ENCODE measurements around the gene HAGHL.
A peak's percentile ranks its signal among the peaks of the same experiment; 100 is the strongest.

Gene HAGHL

DNA sequence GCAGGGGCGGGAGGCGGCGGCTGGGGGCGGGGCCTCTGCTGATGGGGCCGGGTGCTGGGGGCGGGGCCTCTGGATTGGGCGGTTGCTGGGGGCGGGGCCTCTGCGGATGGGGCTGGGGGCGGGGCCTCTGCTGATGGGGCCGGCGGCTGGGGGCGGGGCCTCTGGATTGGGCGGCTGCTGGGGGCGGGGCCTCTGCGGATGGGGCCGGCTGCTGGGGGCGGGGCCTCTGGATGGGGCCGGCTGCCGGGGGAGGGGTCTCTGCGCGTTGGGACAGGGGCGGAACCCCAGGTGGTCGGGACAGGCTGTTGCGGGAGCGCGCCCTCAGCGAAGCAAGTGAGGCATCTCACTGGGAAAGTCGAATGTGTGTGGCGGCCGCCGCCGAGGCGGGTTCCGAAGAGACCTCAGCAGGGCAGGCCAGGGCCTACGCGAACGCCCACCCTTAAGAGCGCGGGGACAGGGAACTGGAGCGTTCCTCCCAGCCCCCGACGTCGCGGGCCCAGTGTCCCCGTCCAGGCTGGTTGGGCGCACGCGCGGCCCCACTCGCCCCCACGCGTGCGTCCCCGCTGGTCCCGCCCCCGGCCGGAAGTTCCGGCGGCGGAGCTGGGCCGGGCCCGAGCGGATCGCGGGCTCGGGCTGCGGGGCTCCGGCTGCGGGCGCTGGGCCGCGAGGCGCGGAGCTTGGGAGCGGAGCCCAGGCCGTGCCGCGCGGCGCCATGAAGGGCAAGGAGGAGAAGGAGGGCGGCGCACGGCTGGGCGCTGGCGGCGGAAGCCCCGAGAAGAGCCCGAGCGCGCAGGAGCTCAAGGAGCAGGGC is 46.9 kb upstream of the HAGHL start, which contains the start of gene STUB1:
TSS of gene STUB1 (plus strand) at position 597 of the 811 bp plus-strand sequence. CDS start at position 713, 116 bp downstream.
- Histone ChIP-seq H3K4me3 (ENCODE audit: low read depth, low read length) (peak within 1 kb of the TSS; percentile 76), H3K27me3 (ENCODE audit: insufficient read depth, low read depth, severe bottlenecking) (no peaks in the 10 kb centered on the region), H3K36me3 (peaks cover 34% of the 10 kb centered on the region), H3K9me3 (ENCODE audit: severe bottlenecking) (no peaks in the 10 kb centered on the region), H3K27ac (peak within 1 kb of the TSS; percentile 92)
- TF ChIP-seq CTCF (IDR thresholded peaks at IDR 0.05; ENCODE audit: low read depth, low read length): no peak
- peak; percentile 94 for DNase-seq

DNA sequence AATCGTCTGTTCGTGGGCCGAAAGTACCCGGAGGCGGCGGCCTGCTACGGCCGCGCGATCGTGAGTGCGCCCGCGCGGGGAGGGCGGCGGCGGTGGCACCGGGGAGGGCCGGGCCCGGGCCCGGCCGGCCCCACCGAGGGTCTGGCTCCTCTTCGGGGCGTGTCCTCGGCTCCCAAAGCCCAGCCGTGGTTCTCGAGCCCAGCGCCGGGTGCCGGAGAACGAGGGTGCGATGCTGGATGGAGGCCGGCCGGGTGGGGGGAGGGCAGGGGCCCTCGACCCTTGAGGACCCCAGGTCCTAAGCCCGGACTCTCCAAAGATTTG is 46.3 kb upstream of the HAGHL start:
- no peak for DNase-seq
- peak overlapping the region; percentile 76 for H3K4me3 ChIP-seq (ENCODE audit: low read depth, low read length)
- no peaks in the 10 kb centered on the region for H3K9me3 ChIP-seq (ENCODE audit: severe bottlenecking)
- no peak for TF ChIP-seq CTCF (IDR thresholded peaks at IDR 0.05; ENCODE audit: low read depth, low read length)
- H3K36me3 ChIP-seq: peaks cover 39% of the 10 kb centered on the region
- no peaks in the 10 kb centered on the region for H3K27me3 ChIP-seq (ENCODE audit: insufficient read depth, low read depth, severe bottlenecking)
- peak overlapping the region; percentile 91 for H3K27ac ChIP-seq

- Histone ChIP-seq H3K27me3 (ENCODE audit: insufficient read depth, low read depth, severe bottlenecking) (no peaks in the 10 kb centered on the region), H3K9me3 (ENCODE audit: severe bottlenecking) (no peaks in the 10 kb centered on the region), H3K36me3 (peaks cover 43% of the 10 kb centered on the region), H3K4me3 (ENCODE audit: low read depth, low read length) (peak overlapping the region; percentile 76), H3K27ac (peak overlapping the region; percentile 91)
- peak; percentile 37; the same call in 1 of the 2 replicates for TF ChIP-seq CTCF (IDR thresholded peaks at IDR 0.05; ENCODE audit: low read depth, low read length)
- DNase-seq: peak; percentile 38
These were observed 45.8 kb upstream of the HAGHL start for GRCh38 chr16:680967-681745.

DNA sequence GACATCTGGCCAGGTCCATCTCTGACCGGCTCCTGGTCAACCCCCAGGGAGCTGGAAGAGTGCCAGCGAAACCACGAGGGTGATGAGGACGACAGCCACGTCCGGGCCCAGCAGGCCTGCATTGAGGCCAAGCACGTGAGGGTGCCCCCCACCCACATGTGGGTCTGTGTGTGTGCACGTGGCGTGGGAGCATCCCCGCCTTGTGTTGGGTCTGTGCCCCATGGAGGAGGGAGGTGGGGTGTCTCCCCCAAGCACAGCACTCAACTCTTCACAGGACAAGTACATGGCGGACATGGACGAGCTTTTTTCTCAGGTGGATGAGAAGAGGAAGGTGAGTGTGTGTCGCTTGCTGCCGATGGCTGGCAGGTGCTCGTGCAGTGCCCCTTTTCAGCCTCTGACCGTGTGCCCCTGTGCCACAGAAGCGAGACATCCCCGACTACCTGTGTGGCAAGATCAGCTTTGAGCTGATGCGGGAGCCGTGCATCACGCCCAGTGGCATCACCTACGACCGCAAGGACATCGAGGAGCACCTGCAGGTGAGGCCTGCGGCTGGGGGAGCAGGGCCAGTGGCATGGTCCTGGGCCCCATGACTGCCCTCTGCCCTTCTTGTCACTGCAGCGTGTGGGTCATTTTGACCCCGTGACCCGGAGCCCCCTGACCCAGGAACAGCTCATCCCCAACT is 45.0 kb upstream of the HAGHL start:
- Histone ChIP-seq H3K27ac (no peak overlapping the region; the same call in 1 of the 2 replicates), H3K27me3 (ENCODE audit: insufficient read depth, low read depth, severe bottlenecking) (no peaks in the 10 kb centered on the region), H3K36me3 (peaks cover 51% of the 10 kb centered on the region), H3K4me3 (ENCODE audit: low read depth, low read length) (no peak overlapping the region), H3K9me3 (ENCODE audit: severe bottlenecking) (no peaks in the 10 kb centered on the region)
- DNase-seq: no peak
- TF ChIP-seq CTCF (IDR thresholded peaks at IDR 0.05; ENCODE audit: low read depth, low read length): no peak

DNA sequence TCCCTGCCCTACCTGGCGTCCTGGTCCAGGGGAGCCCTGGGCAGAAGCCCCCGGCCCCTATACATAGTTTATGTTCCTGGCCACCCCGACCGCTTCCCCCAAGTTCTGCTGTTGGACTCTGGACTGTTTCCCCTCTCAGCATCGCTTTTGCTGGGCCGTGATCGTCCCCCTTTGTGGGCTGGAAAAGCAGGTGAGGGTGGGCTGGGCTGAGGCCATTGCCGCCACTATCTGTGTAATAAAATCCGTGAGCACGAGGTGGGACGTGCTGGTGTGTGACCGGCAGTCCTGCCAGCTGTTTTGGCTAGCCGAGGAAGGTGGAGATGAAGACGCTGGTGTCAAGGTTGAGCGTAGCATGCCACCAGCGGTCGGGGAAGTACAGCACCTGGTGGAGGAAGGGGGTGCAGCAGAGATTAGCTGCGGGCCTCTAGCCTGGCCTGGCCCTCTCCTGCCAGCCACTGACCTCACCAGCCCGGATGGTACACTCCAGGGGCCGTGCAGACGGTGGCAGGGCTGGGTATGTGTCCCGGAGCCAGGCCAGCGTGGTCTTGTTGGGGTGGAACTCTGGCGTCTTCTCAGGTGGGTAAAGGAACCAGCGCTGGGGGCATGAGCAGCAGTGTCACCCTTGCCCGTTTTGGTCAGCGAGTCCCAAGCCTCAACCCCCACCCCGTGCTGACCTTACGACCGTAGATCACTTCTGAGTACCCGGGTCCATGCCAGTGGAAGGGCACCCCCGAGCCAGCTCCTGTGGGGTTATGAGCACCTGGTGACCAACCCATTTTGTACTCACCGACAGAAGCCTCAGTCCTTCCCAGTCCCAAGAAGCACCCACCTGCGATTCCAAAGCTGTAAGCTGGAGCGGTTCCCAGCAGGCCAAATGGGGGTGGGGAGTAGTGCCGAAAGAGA is 44.2 kb upstream of the HAGHL start:
- H3K36me3 ChIP-seq: peaks cover 59% of the 10 kb centered on the region
- no peak overlapping the region; the same call in 1 of the 2 replicates for H3K27ac ChIP-seq
- no peaks in the 10 kb centered on the region for H3K27me3 ChIP-seq (ENCODE audit: insufficient read depth, low read depth, severe bottlenecking)
- TF ChIP-seq CTCF (IDR thresholded peaks at IDR 0.05; ENCODE audit: low read depth, low read length): no peak
- H3K4me3 ChIP-seq (ENCODE audit: low read depth, low read length): no peak overlapping the region
- no peaks in the 10 kb centered on the region for H3K9me3 ChIP-seq (ENCODE audit: severe bottlenecking)
- no peak for DNase-seq
